HL-60 (cell line): ENCODE results near the gene AMPD2.

Experiments
- CTCF ChIP-seq: IDR thresholded peaks from one replicate; pipeline ENCODE4 v1.5.1; 2011; ENCODE audit warnings: low read length, control low read depth, inconsistent platforms; ENCODE audit not compliant: insufficient read depth
- POLR2AphosphoS5 ChIP-seq: IDR thresholded peaks from 2 replicates; pipeline ENCODE4 v1.6.1; 2012; ENCODE audit warnings: low read depth
- REST ChIP-seq: IDR thresholded peaks from 2 replicates; pipeline ENCODE4 v1.6.1; 2012; ENCODE audit warnings: low read depth; ENCODE audit not compliant: insufficient replicate concordance

GRCh38 chr1:109649491-109649914 lies 29.9 kb downstream of the AMPD2 start:
- no peak for TF ChIP-seq CTCF
- TF ChIP-seq REST, result no peak
- no peak for TF ChIP-seq POLR2AphosphoS5
